Hepatocyte (in vitro differentiated cells): ENCODE results near the gene DENND2D. TPM values are rescaled to one million over a fixed set of nuclear protein-coding genes. Genes with fewer than 3 reads are reported as not detected.

Source experiments
- DNase-seq: peaks from one replicate; pipeline ENCODE4 v3.0.0-alpha.2; 2016; ENCODE audit warnings: low spot score
- H2AFZ ChIP-seq: fragments of 200-600 bp; sonication (generic); 2 replicates; pipeline ENCODE4 v1.6.0; 2016; ENCODE audit warnings: antibody characterized with exemption, mild to moderate bottlenecking
- H3K27ac ChIP-seq: fragments of 200-600 bp; sonication (generic); 2 replicates; pipeline ENCODE4 v1.5.1; 2016; ENCODE audit warnings: mild to moderate bottlenecking
- H3K27me3 ChIP-seq: fragments of 200-600 bp; sonication (generic); 2 replicates; pipeline ENCODE4 v1.6.1; 2016
- H3K36me3 ChIP-seq: fragments of 200-600 bp; sonication (generic); replicated peaks from 2 replicates; pipeline ENCODE4 v1.5.1; 2016; ENCODE audit warnings: low read depth; ENCODE audit not compliant: insufficient read depth
- H3K4me1 ChIP-seq: fragments of 200-600 bp; sonication (generic); 2 replicates; pipeline ENCODE4 v1.5.1; 2016; ENCODE audit warnings: mild to moderate bottlenecking, moderate library complexity; ENCODE audit not compliant: insufficient read depth
- H3K4me2 ChIP-seq: fragments of 200-600 bp; sonication (generic); 2 replicates; pipeline ENCODE4 v1.6.0; 2016
- H3K4me3 ChIP-seq: fragments of 200-600 bp; sonication (generic); 2 replicates; pipeline ENCODE4 v1.5.1; 2016; ENCODE audit warnings: mild to moderate bottlenecking
- H3K79me2 ChIP-seq: fragments of 200-600 bp; sonication (generic); 2 replicates; pipeline ENCODE4 v1.6.0; 2017; ENCODE audit warnings: mild to moderate bottlenecking
- H3K9me2 ChIP-seq: fragments of 200-600 bp; sonication (generic); replicated peaks from 2 replicates; pipeline ENCODE4 v1.6.0; 2017; ENCODE audit warnings: mild to moderate bottlenecking; ENCODE audit not compliant: insufficient read depth
- H3K9me3 ChIP-seq: fragments of 200-600 bp; sonication (generic); 2 replicates; pipeline ENCODE4 v1.5.1; 2016; ENCODE audit warnings: low read depth, mild to moderate bottlenecking
- H4K20me1 ChIP-seq: fragments of 200-600 bp; sonication (generic); 2 replicates; pipeline ENCODE4 v1.6.0; 2016; ENCODE audit warnings: mild to moderate bottlenecking; ENCODE audit not compliant: insufficient read depth, poor library complexity, severe bottlenecking
- CTCF ChIP-seq: fragments of 200-600 bp; sonication (generic); IDR thresholded peaks from 2 replicates; pipeline ENCODE4 v1.5.1; 2016; ENCODE audit warnings: antibody characterized with exemption, mild to moderate bottlenecking; ENCODE audit not compliant: poor library complexity
- EZH2 ChIP-seq: fragments of 200-600 bp; sonication (generic); IDR thresholded peaks from 2 replicates; pipeline ENCODE4 v1.6.1; 2016; ENCODE audit warnings: antibody characterized with exemption, mild to moderate bottlenecking, borderline replicate concordance
- EZH2phosphoT487 ChIP-seq: fragments of 200-600 bp; sonication (generic); IDR thresholded peaks from one replicate; pipeline ENCODE4 v1.6.1; 2018; ENCODE audit warnings: antibody characterized with exemption, mild to moderate bottlenecking, low read depth, moderate library complexity; ENCODE audit not compliant: unreplicated experiment, severe bottlenecking
- WGBS: methylation state at CpG from one replicate; pipeline ENCODE4 v1.1.6; 2016; ENCODE audit warnings: low lambda C conversion rate; ENCODE audit errors: missing lambda C conversion rate; 5-methylcytosine and 5-hydroxymethylcytosine counted together
- polyA plus RNA-seq: library from polyadenylated mRNA; unstranded; fragments of >200 nt; fragmentation: Nextera tagmentation; extraction: Ambion mirVana; gene quantifications from 2 replicates; pipeline ENCODE4 v1.2.1, GENCODE V29; 2016
- total RNA-seq: library from RNA; depleted of rRNA; stranded (reverse); fragments of >200 nt; gene quantifications from 2 replicates; pipeline ENCODE4 v1.2.3, GENCODE V29; 2014

Gene DENND2D
- total and polyA plus RNA-seq, 2 experiments from 2014 or later = 7.6 to 8.3 TPM

- Histone ChIP-seq H3K4me3 (no peak overlapping the region), H3K9me2 (no peaks in the 10 kb centered on the region), H3K79me2 (no peaks in the 10 kb centered on the region), H3K27me3 (no peaks in the 10 kb centered on the region), H2AFZ (no peak overlapping the region), H3K4me1 (peaks cover 46% of the 10 kb centered on the region), H3K36me3 (no peaks in the 10 kb centered on the region), H3K4me2 (no peak overlapping the region), H3K9me3 (no peaks in the 10 kb centered on the region), H3K27ac (peak overlapping the region; percentile 90), H4K20me1 (no peaks in the 10 kb centered on the region)
- no peak for DNase-seq
- TF ChIP-seq EZH2 (no peak), EZH2phosphoT487 (no peak), CTCF (no peak)
- WGBS = 96% methylated on average over 5 of the region's 5 CpGs
These were observed 8.4 kb downstream of the DENND2D start for GRCh38 chr1:111192074-111192473.

GRCh38 chr1:111191496-111191895 lies 8.9 kb downstream of the DENND2D start:
- H3K27ac ChIP-seq = peak overlapping the region; percentile 90
- no peak for TF ChIP-seq CTCF
- no peak for TF ChIP-seq EZH2
- no peak for TF ChIP-seq EZH2phosphoT487

GRCh38 chr1:111190931-111191451 lies 9.5 kb downstream of the DENND2D start:
- Histone ChIP-seq H2AFZ (no peak overlapping the region), H3K9me2 (no peaks in the 10 kb centered on the region), H4K20me1 (no peaks in the 10 kb centered on the region), H3K4me1 (peaks cover 46% of the 10 kb centered on the region), H3K4me3 (no peak overlapping the region), H3K79me2 (no peaks in the 10 kb centered on the region), H3K36me3 (no peaks in the 10 kb centered on the region), H3K4me2 (peak overlapping the region; percentile 8), H3K27ac (peak overlapping the region; percentile 90), H3K9me3 (no peaks in the 10 kb centered on the region), H3K27me3 (no peaks in the 10 kb centered on the region)
- WGBS = 54% methylated on average over 2 of the region's 2 CpGs
- no peak for TF ChIP-seq CTCF
- DNase-seq = peak; percentile 64

More at GRCh38 chr1:111191496-111191895, 8.9 kb downstream of the DENND2D start:
- no peak overlapping the region for H3K4me3 ChIP-seq
- no peak for DNase-seq
- H3K36me3 ChIP-seq = no peaks in the 10 kb centered on the region
- H2AFZ ChIP-seq = no peak overlapping the region
- H4K20me1 ChIP-seq = no peaks in the 10 kb centered on the region
- no peaks in the 10 kb centered on the region for H3K27me3 ChIP-seq
- no peaks in the 10 kb centered on the region for H3K79me2 ChIP-seq
- no peaks in the 10 kb centered on the region for H3K9me3 ChIP-seq
- WGBS = 59% methylated on average over 3 of the region's 3 CpGs
- peaks cover 46% of the 10 kb centered on the region for H3K4me1 ChIP-seq
- H3K4me2 ChIP-seq = peak overlapping the region; percentile 8
- H3K9me2 ChIP-seq = no peaks in the 10 kb centered on the region

GRCh38 chr1:111184663-111185062 lies 15.8 kb downstream of the DENND2D start:
- no peaks in the 10 kb centered on the region for H3K9me3 ChIP-seq
- H4K20me1 ChIP-seq = no peaks in the 10 kb centered on the region
- H3K36me3 ChIP-seq = no peaks in the 10 kb centered on the region
- H3K27me3 ChIP-seq = no peaks in the 10 kb centered on the region
- H3K4me2 ChIP-seq = no peak overlapping the region
- no peak for DNase-seq
- H3K79me2 ChIP-seq = no peaks in the 10 kb centered on the region
- no peak overlapping the region for H2AFZ ChIP-seq
- no peaks in the 10 kb centered on the region for H3K9me2 ChIP-seq
- no peak overlapping the region for H3K4me3 ChIP-seq
- no peaks in the 10 kb centered on the region for H3K4me1 ChIP-seq
- H3K27ac ChIP-seq = no peak overlapping the region
- no peak for TF ChIP-seq EZH2
- TF ChIP-seq CTCF = no peak
- TF ChIP-seq EZH2phosphoT487 = no peak
